HEK293T (cell line): ENCODE results near the gene IGF2BP2.

Source experiments
- ARNT ChIP-seq: fragments of 450-650 bp; IDR thresholded peaks from 2 replicates; pipeline ENCODE4 v1.6.1; 2017; ENCODE audit warnings: mild to moderate bottlenecking
- BHLHE40 ChIP-seq: fragments of 450-650 bp; IDR thresholded peaks from 2 replicates; pipeline ENCODE4 v1.6.1; 2016; ENCODE audit warnings: mild to moderate bottlenecking, moderate library complexity, borderline replicate concordance
- CTBP1 ChIP-seq: fragments of 450-650 bp; IDR thresholded peaks from 2 replicates; pipeline ENCODE4 v1.6.1; 2016; ENCODE audit warnings: borderline replicate concordance
- ELF4 ChIP-seq: fragments of 450-650 bp; IDR thresholded peaks from 2 replicates; pipeline ENCODE4 v1.6.1; 2017; ENCODE audit warnings: antibody characterized with exemption
- FOXA1 ChIP-seq: fragments of 450-650 bp; IDR thresholded peaks from 2 replicates; pipeline ENCODE4 v1.6.1; 2016; ENCODE audit warnings: mild to moderate bottlenecking
- HDGF ChIP-seq: fragments of 450-650 bp; IDR thresholded peaks from 2 replicates; pipeline ENCODE4 v1.6.1; 2017; ENCODE audit warnings: antibody characterized with exemption, borderline replicate concordance
- NFRKB ChIP-seq: fragments of 450-650 bp; IDR thresholded peaks from 2 replicates; pipeline ENCODE4 v1.6.1; 2016; ENCODE audit warnings: mild to moderate bottlenecking, moderate library complexity
- SP1 ChIP-seq: fragments of 450-650 bp; IDR thresholded peaks from 2 replicates; pipeline ENCODE4 v1.6.1; 2017
- SUZ12 ChIP-seq: fragments of 450-650 bp; IDR thresholded peaks from 2 replicates; pipeline ENCODE4 v1.6.1; 2016; ENCODE audit warnings: mild to moderate bottlenecking
- TARDBP ChIP-seq: fragments of 450-650 bp; IDR thresholded peaks from 2 replicates; pipeline ENCODE4 v1.6.1; 2016
- ZNF384 ChIP-seq: fragments of 450-650 bp; IDR thresholded peaks from 2 replicates; pipeline ENCODE4 v1.6.1; 2016

DNA sequence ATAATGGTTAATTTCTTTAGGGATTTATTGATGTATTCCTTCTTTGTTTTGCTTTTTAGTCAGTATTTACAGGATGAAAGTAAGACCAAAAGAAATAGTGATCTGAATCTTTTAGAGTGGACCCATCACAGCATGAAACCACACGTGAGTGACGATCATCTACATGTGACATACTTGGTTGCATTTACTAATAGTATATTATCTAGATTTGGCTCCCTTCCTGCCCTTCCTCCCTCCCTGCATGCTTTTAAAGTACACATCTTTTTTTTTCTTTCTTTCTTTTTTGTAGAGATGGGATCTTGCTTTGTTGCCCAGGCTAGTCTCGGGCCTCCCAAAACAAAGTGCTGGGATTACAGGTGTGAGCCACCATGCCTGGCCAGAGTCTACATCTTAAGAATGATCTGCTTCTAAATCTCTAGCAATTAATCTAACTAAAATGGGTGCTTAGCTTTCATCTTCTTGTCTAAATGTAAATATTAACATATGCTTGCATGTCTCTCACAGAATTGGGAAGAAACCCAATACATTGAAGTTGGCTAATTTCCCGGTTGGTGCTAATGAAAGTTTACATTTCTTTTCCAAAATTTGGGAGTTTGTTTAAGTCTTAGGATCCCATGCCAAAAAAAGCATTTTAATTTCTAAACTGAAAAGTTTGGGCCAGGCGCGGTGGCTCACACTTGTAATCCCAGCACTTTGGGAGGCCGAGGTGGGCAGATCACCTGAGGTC is 200.7 kb downstream of the IGF2BP2 start:
- TF ChIP-seq SP1 (no peak), HDGF (no peak), BHLHE40 (no peak), ARNT (no peak), TARDBP (no peak), SUZ12 (no peak), ELF4 (no peak), ZNF384 (no peak), CTBP1 (no peak), NFRKB (no peak), FOXA1 (no peak)
